GM19397 (cell line): ENCODE data around the gene CDC25A.

Experiments used
- ATAC-seq: cut with Tn5 transposase; IDR thresholded peaks from one replicate; pipeline ENCODE4 v1.9.1; 2021; ENCODE audit warnings: mild to moderate bottlenecking, moderate library complexity; ENCODE audit not compliant: unreplicated experiment

The CDC25A gene

GRCh38 chr3:48143567-48143966 is 44.6 kb downstream of the CDC25A start:
- ATAC-seq = no peak

- no peak for ATAC-seq
Measured at GRCh38 chr3:48142316-48142870, 45.8 kb downstream of the CDC25A start.

- ATAC-seq = no peak
Measured at GRCh38 chr3:48141604-48142137, 46.5 kb downstream of the CDC25A start.

GRCh38 chr3:48140936-48141603 is 47.1 kb downstream of the CDC25A start:
- no peak for ATAC-seq

- ATAC-seq = no peak
Measured at GRCh38 chr3:48140336-48140757, 47.9 kb downstream of the CDC25A start.

- no peak for ATAC-seq
Measured at GRCh38 chr3:48137425-48137999, 50.7 kb downstream of the CDC25A start.

GRCh38 chr3:48135552-48136495 is 52.4 kb downstream of the CDC25A start:
- ATAC-seq = no peak

GRCh38 chr3:48130321-48130904 is 57.8 kb downstream of the CDC25A start:
- no peak for ATAC-seq

- ATAC-seq = no peak
Measured at GRCh38 chr3:48129921-48130320, 58.3 kb downstream of the CDC25A start.

- no peak for ATAC-seq
Measured at GRCh38 chr3:48128774-48129173, 59.4 kb downstream of the CDC25A start.

GRCh38 chr3:48125886-48126622 is 62.2 kb downstream of the CDC25A start:
- no peak for ATAC-seq

- no peak for ATAC-seq
Measured at GRCh38 chr3:48125013-48125705, 63.1 kb downstream of the CDC25A start.

- no peak for ATAC-seq
Measured at GRCh38 chr3:48123346-48123745, 64.9 kb downstream of the CDC25A start.

- ATAC-seq = no peak
Measured at GRCh38 chr3:48122504-48122903, 65.7 kb downstream of the CDC25A start.

- ATAC-seq = no peak
Measured at GRCh38 chr3:48120223-48120622, 68.0 kb downstream of the CDC25A start.

GRCh38 chr3:48119505-48120193 is 68.6 kb downstream of the CDC25A start:
- ATAC-seq = no peak

- ATAC-seq = no peak
Measured at GRCh38 chr3:48118928-48119327, 69.3 kb downstream of the CDC25A start.

GRCh38 chr3:48118322-48118721 is 69.9 kb downstream of the CDC25A start:
- no peak for ATAC-seq

GRCh38 chr3:48112813-48113212 is 75.4 kb downstream of the CDC25A start:
- ATAC-seq = no peak
